ENCODE data around the gene CD3D.

CD3D gene

DNA sequence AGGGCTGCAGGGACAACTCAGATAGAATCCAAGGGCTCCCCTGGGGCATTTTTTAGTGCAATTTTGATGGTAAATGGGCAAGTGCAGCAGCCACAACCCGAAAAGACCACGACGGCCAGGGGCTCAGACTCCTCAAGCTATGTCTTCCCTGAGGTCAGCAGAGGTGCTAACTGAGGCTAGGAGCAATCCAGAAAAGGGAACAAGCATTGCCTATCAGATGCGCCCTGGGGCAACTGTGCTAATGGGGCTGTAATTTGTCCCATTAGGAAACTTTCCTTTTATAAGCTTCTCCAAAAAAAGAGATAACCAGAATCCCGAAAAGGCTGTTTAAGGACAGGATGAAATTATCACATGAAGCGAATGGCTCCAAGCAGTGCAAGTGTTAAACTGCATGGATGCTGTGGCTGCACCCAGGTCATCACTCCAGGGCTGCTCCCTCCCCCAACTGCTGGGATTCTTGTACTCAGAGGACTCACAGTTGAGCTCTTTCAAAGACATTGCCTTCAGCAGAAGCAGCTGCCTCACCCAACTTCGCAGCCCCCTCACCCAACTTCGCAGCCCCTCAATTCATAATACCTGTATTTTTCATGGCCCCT is 40.8 kb downstream of the CD3D start:
- DNase-seq (ENCODE audit: low read depth) = no peak

DNA sequence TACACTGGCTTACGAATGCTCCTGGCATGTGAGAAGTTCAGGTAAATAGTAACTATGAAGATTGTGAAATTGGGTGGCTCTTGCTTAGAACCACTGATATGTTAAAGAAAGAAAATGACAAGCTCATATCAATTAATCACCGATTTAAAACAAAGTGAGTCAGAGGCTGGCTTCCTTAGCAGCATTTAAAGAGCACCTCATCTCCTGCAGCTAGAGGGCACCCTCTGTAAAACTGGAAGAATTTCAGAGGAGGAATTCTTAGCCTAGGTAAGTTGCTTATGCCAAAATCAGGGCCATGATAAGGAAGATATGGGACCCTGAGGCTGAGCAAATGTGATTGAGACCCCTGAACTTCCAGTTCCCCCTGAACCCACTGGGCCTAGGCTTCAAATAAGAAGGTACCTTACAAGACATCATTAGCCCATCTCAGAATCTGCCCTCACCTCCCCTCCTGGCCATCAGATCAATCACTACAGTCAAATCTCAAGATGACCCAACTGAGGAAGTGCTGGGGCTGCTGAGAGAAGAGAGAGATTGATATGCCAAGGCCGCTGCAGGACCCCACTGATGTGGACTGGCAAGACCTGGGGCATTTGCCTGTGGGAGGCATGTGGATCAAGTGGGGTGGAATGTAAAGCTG is 46.6 kb downstream of the CD3D start:
- DNase-seq (ENCODE audit: low read depth) = no peak

DNA sequence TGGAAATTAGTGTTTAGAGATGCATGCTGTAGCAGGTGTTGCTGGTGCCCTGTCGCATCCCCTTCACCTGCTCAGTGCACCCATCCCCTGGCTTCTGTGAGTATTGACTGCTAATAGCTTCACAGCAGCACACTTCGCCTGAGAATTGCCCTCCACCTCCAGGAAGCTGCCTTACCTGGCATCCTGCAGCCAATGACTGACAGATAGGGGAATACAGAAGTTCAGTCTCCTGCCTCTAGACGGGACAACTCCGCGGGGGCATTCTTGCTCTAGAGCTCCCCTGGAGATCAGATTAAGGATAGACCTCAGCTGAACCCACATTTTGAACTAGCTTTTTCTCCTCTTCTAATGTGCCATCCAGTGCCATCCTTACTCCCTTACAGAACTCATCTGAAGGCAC is 47.3 kb downstream of the CD3D start:
- no peak for DNase-seq (ENCODE audit: low read depth)

DNA sequence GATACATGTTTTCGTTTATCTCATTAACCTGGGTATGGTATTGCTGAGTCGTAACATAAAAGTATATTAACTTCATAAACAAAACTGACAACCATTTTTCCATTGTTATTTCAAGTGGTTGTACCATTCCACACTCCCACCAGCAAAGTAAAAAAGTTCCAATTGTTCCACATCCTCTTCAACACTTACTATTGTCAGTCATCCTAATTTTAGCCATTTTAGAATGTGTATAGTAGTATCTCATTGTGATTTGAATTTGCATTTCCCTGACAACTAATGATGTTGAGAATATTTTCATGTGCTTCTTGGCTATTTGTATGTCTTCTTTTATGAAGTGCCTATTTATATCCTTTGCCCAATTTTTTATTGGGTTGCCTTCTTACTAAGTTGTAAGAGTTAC is 48.5 kb downstream of the CD3D start:
- DNase-seq (ENCODE audit: low read depth) = no peak

DNA sequence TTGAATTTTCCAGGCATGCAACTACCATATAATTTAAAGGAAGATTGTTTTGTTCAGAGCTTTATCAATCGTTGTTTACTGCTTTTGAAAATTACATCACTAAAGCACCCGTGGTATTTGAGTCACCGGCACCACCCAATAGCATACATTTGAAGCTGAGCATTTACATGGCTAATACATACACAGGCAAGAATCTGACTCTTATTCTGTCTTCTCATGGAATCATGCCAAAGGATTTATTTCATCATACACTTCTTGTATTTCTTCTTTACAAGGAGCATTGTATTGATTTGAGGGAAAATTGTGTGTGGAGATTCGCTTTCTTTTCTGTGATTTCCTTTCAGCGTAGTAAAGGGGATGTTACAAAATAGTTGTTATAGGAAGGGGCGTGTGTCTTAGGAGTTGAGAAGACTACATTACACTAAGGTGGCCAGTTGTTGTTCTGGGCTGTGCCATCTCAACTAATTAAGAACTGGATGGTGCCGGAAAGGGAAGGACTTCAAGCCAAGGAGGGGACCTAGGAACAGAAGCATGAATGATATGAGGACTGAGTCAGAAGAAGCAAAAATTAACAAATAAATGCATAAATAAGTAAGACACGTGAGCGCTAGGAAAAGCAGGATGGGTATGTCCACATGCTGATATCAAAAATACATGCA is 50.9 kb downstream of the CD3D start:
- no peak for DNase-seq (ENCODE audit: low read depth)

DNA sequence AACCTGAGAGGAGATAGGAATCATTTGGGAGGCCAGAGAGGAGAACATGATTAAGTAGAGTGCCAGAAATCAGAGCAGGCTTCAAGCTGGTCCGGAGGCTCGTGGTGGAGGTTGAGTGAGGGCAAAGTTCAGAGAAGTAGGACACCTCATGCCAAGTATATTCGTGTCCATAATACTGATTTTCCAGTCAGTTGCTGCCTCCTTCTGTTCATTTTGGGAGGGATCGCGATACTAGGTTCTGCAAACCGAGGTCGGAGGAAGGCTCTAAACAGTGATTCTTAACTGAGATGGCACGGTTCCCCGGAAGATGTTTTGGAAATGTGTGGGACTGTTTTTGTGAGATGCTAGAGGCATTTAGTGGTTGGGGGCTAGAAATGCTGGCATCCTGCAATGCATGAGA is 51.6 kb downstream of the CD3D start:
- DNase-seq (ENCODE audit: low read depth) = peak; percentile 9

DNA sequence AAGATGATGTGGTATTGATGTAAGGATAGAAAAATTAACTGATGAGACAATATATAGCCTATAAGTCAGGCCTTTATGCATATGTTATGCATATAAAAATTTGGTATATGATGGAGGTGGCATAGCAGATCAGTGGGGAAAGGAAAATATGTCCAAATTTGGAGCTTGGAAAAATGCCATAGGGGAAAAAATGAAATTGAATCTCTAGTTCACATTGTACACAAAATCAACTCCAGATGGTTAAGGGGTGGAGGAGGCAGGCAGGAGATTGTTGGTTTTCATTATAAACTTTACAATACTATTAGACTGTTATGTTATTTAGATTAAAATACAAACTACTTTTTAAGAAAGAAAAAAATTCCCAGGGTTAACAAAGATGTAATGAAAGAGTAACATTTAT is 53.1 kb downstream of the CD3D start:
- DNase-seq (ENCODE audit: low read depth) = no peak

Measured in T-helper 22 cell (primary cell).